ENCODE results near the gene ULK4.

DNA sequence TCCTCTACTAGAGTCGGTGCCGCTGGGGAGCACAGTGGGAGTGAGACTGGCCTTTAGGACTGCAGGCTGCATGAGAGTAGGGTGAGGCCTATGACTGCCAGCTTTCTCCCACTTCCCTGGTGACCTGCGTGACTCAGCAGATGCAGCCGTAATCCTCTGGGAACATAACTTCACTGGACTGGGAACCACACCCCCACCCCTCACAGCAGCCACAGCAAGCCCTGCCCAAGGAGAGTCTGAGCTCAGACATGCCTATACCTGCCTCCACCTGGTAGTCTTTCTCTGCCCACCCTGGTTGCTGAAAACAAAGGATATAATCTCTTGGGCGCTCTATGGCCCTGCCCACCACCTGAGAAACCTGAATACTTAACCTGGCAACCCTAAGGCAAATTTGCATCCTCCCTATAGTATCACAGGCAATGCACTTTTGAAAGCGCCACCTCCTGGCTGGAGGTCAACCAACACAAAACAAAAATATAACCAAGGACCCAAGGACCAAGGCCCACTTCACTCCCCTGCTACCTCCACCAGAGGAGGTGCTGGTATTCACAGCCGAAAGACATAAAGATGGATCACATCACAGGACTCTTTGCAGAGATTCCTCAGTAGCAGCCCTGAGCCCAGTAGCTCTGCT lies 453.7 kb downstream of the ULK4 start:
- no peak for TF ChIP-seq EZH2phosphoT487 (IDR thresholded peaks at IDR 0.05; ENCODE audit: borderline replicate concordance, low read length)
- TF ChIP-seq, protein P1, sequence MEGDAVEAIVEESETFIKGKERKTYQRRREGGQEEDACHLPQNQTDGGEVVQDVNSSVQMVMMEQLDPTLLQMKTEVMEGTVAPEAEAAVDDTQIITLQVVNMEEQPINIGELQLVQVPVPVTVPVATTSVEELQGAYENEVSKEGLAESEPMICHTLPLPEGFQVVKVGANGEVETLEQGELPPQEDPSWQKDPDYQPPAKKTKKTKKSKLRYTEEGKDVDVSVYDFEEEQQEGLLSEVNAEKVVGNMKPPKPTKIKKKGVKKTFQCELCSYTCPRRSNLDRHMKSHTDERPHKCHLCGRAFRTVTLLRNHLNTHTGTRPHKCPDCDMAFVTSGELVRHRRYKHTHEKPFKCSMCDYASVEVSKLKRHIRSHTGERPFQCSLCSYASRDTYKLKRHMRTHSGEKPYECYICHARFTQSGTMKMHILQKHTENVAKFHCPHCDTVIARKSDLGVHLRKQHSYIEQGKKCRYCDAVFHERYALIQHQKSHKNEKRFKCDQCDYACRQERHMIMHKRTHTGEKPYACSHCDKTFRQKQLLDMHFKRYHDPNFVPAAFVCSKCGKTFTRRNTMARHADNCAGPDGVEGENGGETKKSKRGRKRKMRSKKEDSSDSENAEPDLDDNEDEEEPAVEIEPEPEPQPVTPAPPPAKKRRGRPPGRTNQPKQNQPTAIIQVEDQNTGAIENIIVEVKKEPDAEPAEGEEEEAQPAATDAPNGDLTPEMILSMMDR (IDR thresholded peaks at IDR 0.05; ENCODE audit: low read depth, low read length, poor library complexity, severe bottlenecking) = peak; percentile 20

Measured in DOHH2 (cell line).